SK-N-MC (cell line): ENCODE results near the gene ADH4.

Source experiments
- EZH2 ChIP-seq: fragments of 200-600 bp; sonication (generic); IDR thresholded peaks from one replicate; pipeline ENCODE4 v1.6.1; 2017; ENCODE audit warnings: antibody characterized with exemption
- FOXP2 ChIP-seq: optimal IDR thresholded peaks from 2 replicates; pipeline ENCODE3; 2011; ENCODE audit warnings: mild to moderate bottlenecking, moderate library complexity; ENCODE audit not compliant: insufficient read depth; ENCODE audit errors: extremely low read length, control extremely low read depth
- POLR2AphosphoS5 ChIP-seq: IDR thresholded peaks from 2 replicates; pipeline ENCODE4 v1.6.1; 2012; ENCODE audit warnings: mild to moderate bottlenecking, low read depth, low read length, borderline replicate concordance

- TF ChIP-seq EZH2, result no peak
- no peak for TF ChIP-seq POLR2AphosphoS5
- no peak for TF ChIP-seq FOXP2
Measured at GRCh38 chr4:99121008-99121407, 23.1 kb downstream of the ADH4 start.
